Endothelial cell of umbilical vein (primary cell): ENCODE results near the gene TTC34. TPM values are rescaled to one million over a fixed set of nuclear protein-coding genes. Genes with fewer than 3 reads are reported as not detected.

Source experiments
- BruUV-seq: library from RNA; stranded (reverse); fragments of 400-500 nt; replicated peaks from 2 replicates; lab custom pipeline; 2021; lab: Mats Ljungman, UMichigan
- CTCF ChIA-PET: fragments of 300-600, 350-600 bp; sonication (Branson Sonifier 250); formaldehyde crosslinking; loops from one replicate; lab custom pipeline; 2021; ENCODE audit warnings: antibody characterized with exemption, inconsistent platforms; lab: Charles Lee
- POLR2A ChIA-PET: fragments of 300-600, 350-600 bp; sonication (Branson Sonifier 250); formaldehyde crosslinking; loops from one replicate; lab custom pipeline; 2021; ENCODE audit warnings: antibody characterized with exemption, inconsistent platforms; lab: Charles Lee
- DNase-seq: peaks from one replicate; pipeline ENCODE4 v3.0.0-alpha.2; 2011; ENCODE audit warnings: low read depth, low spot score
- FAIRE-seq: peaks from 2 replicates; lab custom pipeline; 2011; peaks lifted over from hg19 to GRCh38; lab: Jason Lieb, UNC
- H2AFZ ChIP-seq: 2 replicates; pipeline ENCODE4 v1.6.0; 2012; ENCODE audit warnings: low read depth, low read length, control low read depth, inconsistent platforms
- H3K27ac ChIP-seq: 2 replicates; pipeline ENCODE4 v1.5.1; 2011; ENCODE audit warnings: low read depth, mild to moderate bottlenecking, control low read depth, low read length, moderate library complexity; ENCODE audit not compliant: insufficient read depth
- H3K27me3 ChIP-seq, 2 experiments: 2 replicates each; pipeline versions ENCODE4 v1.6.0 to v1.6.1; 2011; ENCODE audit warnings: low read length in 2 of 2, mixed read lengths in 1 of 2; ENCODE audit not compliant: control insufficient read depth in 2 of 2, insufficient read depth in 2 of 2
- H3K36me3 ChIP-seq, 2 experiments: 2 replicates in 1 of 2; 3 replicates in 1 of 2; pipeline ENCODE4 v1.5.1; 2011; ENCODE audit warnings: low read length in 2 of 2, mild to moderate bottlenecking in 1 of 2, moderate library complexity in 1 of 2; ENCODE audit not compliant: control insufficient read depth in 2 of 2, insufficient read depth in 2 of 2; ENCODE audit errors: extremely low read depth in 1 of 2
- H3K4me1 ChIP-seq: 3 replicates; pipeline ENCODE4 v1.5.1; 2011; ENCODE audit warnings: mild to moderate bottlenecking, low read length; ENCODE audit not compliant: control insufficient read depth, insufficient read depth; ENCODE audit errors: extremely low read depth
- H3K4me2 ChIP-seq: 2 replicates; pipeline ENCODE4 v1.6.1; 2011; ENCODE audit warnings: low read length, control low read depth, mixed read lengths; ENCODE audit not compliant: insufficient read depth
- H3K4me3 ChIP-seq, 3 experiments: fragments of 200-600 bp in 1 of 3; sonication (generic), shearing (Covaris generic) in 1 of 3; replicated peaks in 1 of 3; 2 replicates each; pipeline ENCODE4 v1.5.1; 2011 to 2016; ENCODE audit warnings: control low read depth in 3 of 3, low read length in 3 of 3, mild to moderate bottlenecking in 2 of 3, inconsistent platforms in 1 of 3, low read depth in 1 of 3, moderate library complexity in 1 of 3; ENCODE audit not compliant: insufficient read depth in 1 of 3
- H3K79me2 ChIP-seq: 2 replicates; pipeline ENCODE4 v1.6.0; 2012; ENCODE audit warnings: low read length, inconsistent platforms; ENCODE audit not compliant: control insufficient read depth, insufficient read depth
- H3K9ac ChIP-seq: replicated peaks from 2 replicates; pipeline ENCODE3; 2011; ENCODE audit warnings: low read length, control low read depth; ENCODE audit not compliant: insufficient read depth; ENCODE audit errors: extremely low read depth
- H3K9me1 ChIP-seq: replicated peaks from 3 replicates; pipeline ENCODE4 v1.6.0; 2011; ENCODE audit warnings: mild to moderate bottlenecking, low read length; ENCODE audit not compliant: control insufficient read depth, insufficient read depth; ENCODE audit errors: extremely low read depth
- H3K9me3 ChIP-seq: replicated peaks from 2 replicates; pipeline ENCODE4 v1.5.1; 2012; ENCODE audit warnings: low read length, inconsistent platforms; ENCODE audit not compliant: control insufficient read depth, insufficient read depth
- H4K20me1 ChIP-seq: replicated peaks from 2 replicates; pipeline ENCODE3; 2011; ENCODE audit warnings: mild to moderate bottlenecking, low read length; ENCODE audit not compliant: control insufficient read depth, insufficient read depth; ENCODE audit errors: extremely low read depth
- EZH2 ChIP-seq: IDR thresholded peaks from 2 replicates; pipeline ENCODE4 v1.6.1; 2012; ENCODE audit warnings: borderline replicate concordance, low read depth, mild to moderate bottlenecking, moderate library complexity, low read length, inconsistent platforms; ENCODE audit not compliant: severe bottlenecking
- FOS ChIP-seq: IDR thresholded peaks from 2 replicates; pipeline ENCODE4 v1.6.1; 2011; ENCODE audit warnings: mild to moderate bottlenecking, low read length, moderate library complexity, borderline replicate concordance; ENCODE audit not compliant: insufficient read depth
- GATA2 ChIP-seq: IDR thresholded peaks from 2 replicates; pipeline ENCODE4 v1.7.0; 2011; ENCODE audit warnings: low read depth, mild to moderate bottlenecking, moderate library complexity, mixed read lengths, low read length; ENCODE audit not compliant: insufficient read length, insufficient read depth
- JUN ChIP-seq: IDR thresholded peaks from 2 replicates; pipeline ENCODE4 v1.6.1; 2011; ENCODE audit warnings: borderline replicate concordance, low read depth; ENCODE audit not compliant: insufficient read length, insufficient read depth
- POLR2A ChIP-seq: IDR thresholded peaks from 2 replicates; pipeline ENCODE4 v1.6.1; 2012; ENCODE audit warnings: low read depth, mild to moderate bottlenecking, control low read depth, low read length
- POLR2AphosphoS5 ChIP-seq: IDR thresholded peaks from 2 replicates; pipeline ENCODE4 v1.6.1; 2012; ENCODE audit warnings: low read depth, mild to moderate bottlenecking, control low read depth, low read length, moderate library complexity; ENCODE audit not compliant: insufficient read depth
- dilution Hi-C: fragments of 300-500 bp; cut with MboI; formaldehyde crosslinking; loops from one replicate; pipeline ENCODE4 v1.15.0; 2019; ENCODE audit warnings: low sequenced_read_pairs; ENCODE audit not compliant: extremely low pct_ligation_motif_present
- intact Hi-C: fragments of 100-400 bp; cut with micrococcal nuclease; formaldehyde crosslinking; loops from one replicate; pipeline ENCODE4 v1.10.0; 2022
- polyA plus RNA-seq, 4 experiments: library from polyadenylated mRNA; depleted of rRNA in 3 of 4; stranded (reverse) in 3 of 4; unstranded in 1 of 4; fragments of >200 nt; gene quantifications; 2 replicates each; pipeline versions ENCODE4 v1.2.1 to v1.2.3, GENCODE V29; 2011 to 2012; ENCODE audit warnings: missing spikeins in 1 of 4
- total RNA-seq: library from RNA; stranded (reverse); gene quantifications from 2 replicates; pipeline ENCODE4 v1.2.3, GENCODE V29; 2021
- TF ChIP-seq, protein P1 (sequence below), 2 donors: IDR thresholded peaks; 1 replicate in 1 of 2; 2 replicates in 1 of 2; pipeline ENCODE4 v1.5.1; 2011; ENCODE audit warnings: low read length in 2 of 2, mild to moderate bottlenecking in 2 of 2, moderate library complexity in 2 of 2, control low read depth in 1 of 2, inconsistent platforms in 1 of 2, low read depth in 1 of 2; ENCODE audit not compliant: insufficient read depth in 1 of 2; ENCODE audit errors: extremely low read depth in 1 of 2
- TF ChIP-seq, protein P2 (sequence below): IDR thresholded peaks from 2 replicates; pipeline ENCODE4 v1.6.1; 2011; ENCODE audit not compliant: insufficient read depth, insufficient read length

The TTC34 gene
- total and polyA plus RNA-seq, 2 donors (not counting 3 experiments of a cell fraction or from before 2014, with no cell fraction given): 0.08 to 0.77 TPM

DNA sequence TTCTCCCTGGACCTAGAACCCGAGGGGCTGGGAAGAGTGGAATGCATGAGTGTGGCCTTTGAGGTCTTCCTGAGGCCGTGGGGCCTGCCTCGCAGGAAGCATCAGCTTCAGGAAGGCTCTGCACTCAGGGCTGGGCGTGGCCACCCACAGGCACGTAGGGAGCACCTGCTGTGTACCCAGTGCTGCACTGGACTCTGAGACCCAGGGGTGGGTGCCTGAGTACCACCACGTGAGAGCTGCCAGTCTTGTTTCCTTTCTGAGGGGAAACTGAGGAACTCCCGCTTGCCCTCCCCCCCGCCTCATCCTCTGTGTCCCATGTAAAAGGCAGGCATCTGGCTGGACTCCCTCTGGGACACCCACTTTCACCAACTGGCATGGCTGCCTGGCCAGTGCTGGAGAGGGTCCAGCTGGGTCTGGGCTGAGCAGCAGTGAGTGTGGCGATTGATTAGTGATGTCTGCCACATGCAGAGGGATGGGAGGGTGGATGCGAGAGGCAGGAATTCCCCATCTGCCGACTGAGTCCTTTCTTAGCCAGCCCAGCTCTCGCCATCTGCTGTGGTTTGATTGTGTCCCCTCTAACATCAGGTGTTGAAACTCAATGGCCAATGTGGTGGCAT is 30.2 kb upstream of the TTC34 start:
- no peaks in the 10 kb centered on the region for H4K20me1 ChIP-seq
- ChIA-PET CTCF (no interaction called here), POLR2A (no interaction called here)
- no peaks in the 10 kb centered on the region for H3K9me1 ChIP-seq
- no peak overlapping the region for H3K4me3 ChIP-seq
- intact Hi-C loops: no loop called here
- no peak for DNase-seq
- H3K36me3 ChIP-seq: no peaks in the 10 kb centered on the region
- no peak for FAIRE-seq
- dilution Hi-C loops: no loop called here
- no TSS peak for BruUV-seq
- no peak overlapping the region for H3K9ac ChIP-seq
- no peak overlapping the region for H3K4me2 ChIP-seq
- no peaks in the 10 kb centered on the region for H3K4me1 ChIP-seq
- no peaks in the 10 kb centered on the region for H3K79me2 ChIP-seq
- no peak overlapping the region for H3K27ac ChIP-seq
- H3K27me3 ChIP-seq: no peaks in the 10 kb centered on the region
- no peak for TF ChIP-seq FOS
- TF ChIP-seq, protein P1, sequence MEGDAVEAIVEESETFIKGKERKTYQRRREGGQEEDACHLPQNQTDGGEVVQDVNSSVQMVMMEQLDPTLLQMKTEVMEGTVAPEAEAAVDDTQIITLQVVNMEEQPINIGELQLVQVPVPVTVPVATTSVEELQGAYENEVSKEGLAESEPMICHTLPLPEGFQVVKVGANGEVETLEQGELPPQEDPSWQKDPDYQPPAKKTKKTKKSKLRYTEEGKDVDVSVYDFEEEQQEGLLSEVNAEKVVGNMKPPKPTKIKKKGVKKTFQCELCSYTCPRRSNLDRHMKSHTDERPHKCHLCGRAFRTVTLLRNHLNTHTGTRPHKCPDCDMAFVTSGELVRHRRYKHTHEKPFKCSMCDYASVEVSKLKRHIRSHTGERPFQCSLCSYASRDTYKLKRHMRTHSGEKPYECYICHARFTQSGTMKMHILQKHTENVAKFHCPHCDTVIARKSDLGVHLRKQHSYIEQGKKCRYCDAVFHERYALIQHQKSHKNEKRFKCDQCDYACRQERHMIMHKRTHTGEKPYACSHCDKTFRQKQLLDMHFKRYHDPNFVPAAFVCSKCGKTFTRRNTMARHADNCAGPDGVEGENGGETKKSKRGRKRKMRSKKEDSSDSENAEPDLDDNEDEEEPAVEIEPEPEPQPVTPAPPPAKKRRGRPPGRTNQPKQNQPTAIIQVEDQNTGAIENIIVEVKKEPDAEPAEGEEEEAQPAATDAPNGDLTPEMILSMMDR (IDR thresholded peaks at IDR 0.05; ENCODE audit: extremely low read depth in 1 of 2, insufficient read depth in 1 of 2, low read depth in 1 of 2, low read length in 2 of 2): no peak
- no peak for TF ChIP-seq POLR2AphosphoS5
- TF ChIP-seq POLR2A: no peak
- no peak for TF ChIP-seq GATA2
- TF ChIP-seq EZH2: no peak
- TF ChIP-seq, protein P2, sequence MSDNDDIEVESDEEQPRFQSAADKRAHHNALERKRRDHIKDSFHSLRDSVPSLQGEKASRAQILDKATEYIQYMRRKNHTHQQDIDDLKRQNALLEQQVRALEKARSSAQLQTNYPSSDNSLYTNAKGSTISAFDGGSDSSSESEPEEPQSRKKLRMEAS: no peak
- no peak for TF ChIP-seq JUN
- no peak overlapping the region for H2AFZ ChIP-seq
- peaks cover 2% of the 10 kb centered on the region for H3K9me3 ChIP-seq
